ENCODE results near the gene PDPK1. TPM values are rescaled to one million over a fixed set of nuclear protein-coding genes. Genes with fewer than 3 reads are reported as not detected.
"Not testable (repeated sequence)": the region's sequence is repeated elsewhere in the genome, so short reads cannot be mapped to it uniquely, and the experiment has no call there.

Gene PDPK1
- total RNA-seq, 1 experiment from 2014 or later: 31.6 TPM

DNA sequence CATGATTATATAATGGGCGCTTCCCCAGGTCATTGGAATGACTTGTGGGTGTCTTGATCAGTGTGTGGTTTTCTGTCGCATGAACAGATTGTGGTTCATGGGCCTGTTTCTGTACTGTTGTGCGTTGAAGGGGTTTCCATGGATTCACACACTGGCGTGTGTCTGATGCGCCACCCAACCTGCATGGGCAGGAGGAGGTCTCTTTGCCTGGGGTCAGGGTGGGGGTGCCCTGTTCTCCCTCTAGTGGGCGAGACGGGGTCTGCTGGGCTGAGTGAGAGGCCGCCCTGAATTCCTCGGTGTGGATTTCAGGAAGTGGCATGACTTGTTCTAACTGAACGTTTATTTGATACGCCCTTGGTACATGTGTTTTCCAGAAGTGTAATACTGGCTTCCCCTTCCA, 42.3 kb downstream of the PDPK1 start:
- POLR2A ChIA-PET (ENCODE audit: low non-redundant PET); CTCF ChIA-PET; H3K4me3 ChIP-seq (ENCODE audit: low read depth, low read length, poor library complexity, severe bottlenecking); BruUV-seq (replicated peaks); H3K27ac ChIP-seq (ENCODE audit: low read depth, low read length, poor library complexity, severe bottlenecking); intact Hi-C loops (cut with micrococcal nuclease; ENCODE audit: unreplicated experiment); H3K27me3 ChIP-seq (replicated peaks; ENCODE audit: insufficient read depth, low read depth, low read length, poor library complexity); H3K36me3 ChIP-seq (ENCODE audit: insufficient read depth, low read length, poor library complexity, severe bottlenecking); H3K4me1 ChIP-seq (ENCODE audit: insufficient read depth, low read length, poor library complexity, severe bottlenecking); H3K9me3 ChIP-seq (ENCODE audit: low read depth, low read length, poor library complexity, severe bottlenecking): not testable (repeated sequence)
- peak; percentile 20 for DNase-seq (ENCODE audit: low spot score)

DNA sequence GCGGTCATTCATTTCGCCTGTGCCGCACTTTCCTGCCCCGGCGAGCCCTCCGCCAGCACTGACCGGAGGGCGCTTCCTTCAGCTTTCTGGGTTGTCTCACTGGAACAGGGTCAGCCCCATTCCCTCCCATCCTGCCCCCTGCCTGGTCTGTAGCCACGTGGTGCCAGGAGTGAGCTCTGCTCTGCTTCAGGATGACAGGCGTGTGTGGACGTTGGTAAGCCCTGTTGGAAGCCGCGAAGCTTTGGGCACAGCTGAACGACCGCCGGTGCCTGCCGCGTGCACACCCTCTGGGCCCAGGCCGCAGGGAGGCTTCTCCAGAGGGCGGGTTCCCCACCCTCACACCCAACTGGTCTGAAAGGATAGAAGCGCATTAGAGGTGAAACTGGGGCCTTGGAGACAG, 43.0 kb downstream of the PDPK1 start:
- BruUV-seq (replicated peaks): not testable (repeated sequence)

DNA sequence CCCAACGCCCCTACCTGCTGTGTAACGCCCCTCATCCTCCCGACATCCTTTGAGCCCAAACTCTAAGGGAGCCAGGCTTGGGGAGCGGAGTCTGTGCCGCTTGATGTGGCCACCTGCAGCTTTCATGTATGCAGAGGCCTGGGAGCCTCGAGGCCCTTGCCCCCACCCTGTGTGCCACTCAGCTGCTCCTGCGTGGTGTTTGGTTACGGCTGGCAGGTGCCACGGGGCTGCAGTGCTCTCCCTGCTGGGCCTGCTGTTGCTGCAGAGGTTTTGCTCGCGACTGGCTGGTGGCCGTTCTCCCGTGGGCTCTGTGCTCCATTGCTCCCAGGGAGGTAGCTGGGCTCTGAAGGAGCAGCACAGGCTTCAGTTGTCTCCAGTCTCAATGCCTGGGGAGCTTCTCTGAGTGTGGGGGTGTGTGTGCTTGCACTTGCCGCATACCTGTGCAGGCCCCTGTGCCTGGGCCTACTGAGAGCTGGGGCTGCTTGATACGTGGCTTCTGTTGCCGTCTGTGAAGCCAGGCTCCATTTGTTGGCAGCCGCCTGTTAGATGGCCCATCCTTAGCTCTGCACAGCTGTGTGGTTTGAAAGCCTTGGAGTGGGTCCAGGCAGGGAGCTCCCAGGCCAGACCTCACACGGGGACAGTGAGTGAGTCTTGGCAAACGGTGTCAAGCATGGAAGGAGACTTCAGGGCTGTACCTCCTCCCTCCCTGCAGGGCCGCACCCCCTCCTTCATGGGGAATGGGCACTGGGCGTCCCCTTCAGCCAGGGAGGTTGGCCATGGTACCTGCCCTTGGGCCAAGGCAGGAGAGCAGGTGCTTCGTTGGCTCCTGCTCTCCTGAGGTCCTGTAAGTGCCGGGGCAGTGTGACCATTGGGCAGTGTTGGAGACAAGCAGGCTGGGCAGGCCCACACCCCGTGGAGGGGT, 47.2 kb downstream of the PDPK1 start:
- ChIA-PET CTCF (no interaction called here), POLR2A (ENCODE audit: low non-redundant PET) (no interaction called here)
- DNase-seq (ENCODE audit: low spot score): no peak
- no peak overlapping the region for H3K27ac ChIP-seq (ENCODE audit: low read depth, low read length, poor library complexity, severe bottlenecking)
- BruUV-seq (replicated peaks): no TSS peak
- intact Hi-C loops (cut with micrococcal nuclease; ENCODE audit: unreplicated experiment): no loop called here
- no peaks in the 10 kb centered on the region for H3K27me3 ChIP-seq (replicated peaks; ENCODE audit: insufficient read depth, low read depth, low read length, poor library complexity)
- TF ChIP-seq EZH2 (IDR thresholded peaks at IDR 0.05; ENCODE audit: borderline replicate concordance, low read depth, low read length, poor library complexity, severe bottlenecking): no peak
- TF ChIP-seq, protein P1, sequence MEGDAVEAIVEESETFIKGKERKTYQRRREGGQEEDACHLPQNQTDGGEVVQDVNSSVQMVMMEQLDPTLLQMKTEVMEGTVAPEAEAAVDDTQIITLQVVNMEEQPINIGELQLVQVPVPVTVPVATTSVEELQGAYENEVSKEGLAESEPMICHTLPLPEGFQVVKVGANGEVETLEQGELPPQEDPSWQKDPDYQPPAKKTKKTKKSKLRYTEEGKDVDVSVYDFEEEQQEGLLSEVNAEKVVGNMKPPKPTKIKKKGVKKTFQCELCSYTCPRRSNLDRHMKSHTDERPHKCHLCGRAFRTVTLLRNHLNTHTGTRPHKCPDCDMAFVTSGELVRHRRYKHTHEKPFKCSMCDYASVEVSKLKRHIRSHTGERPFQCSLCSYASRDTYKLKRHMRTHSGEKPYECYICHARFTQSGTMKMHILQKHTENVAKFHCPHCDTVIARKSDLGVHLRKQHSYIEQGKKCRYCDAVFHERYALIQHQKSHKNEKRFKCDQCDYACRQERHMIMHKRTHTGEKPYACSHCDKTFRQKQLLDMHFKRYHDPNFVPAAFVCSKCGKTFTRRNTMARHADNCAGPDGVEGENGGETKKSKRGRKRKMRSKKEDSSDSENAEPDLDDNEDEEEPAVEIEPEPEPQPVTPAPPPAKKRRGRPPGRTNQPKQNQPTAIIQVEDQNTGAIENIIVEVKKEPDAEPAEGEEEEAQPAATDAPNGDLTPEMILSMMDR (conservative IDR thresholded peaks at IDR 0.05; ENCODE audit: low read depth, low read length): no peak
- no peaks in the 10 kb centered on the region for H3K9me3 ChIP-seq (ENCODE audit: low read depth, low read length, poor library complexity, severe bottlenecking)
- H3K4me1 ChIP-seq (ENCODE audit: insufficient read depth, low read length, poor library complexity, severe bottlenecking): no peaks in the 10 kb centered on the region
- no peak overlapping the region for H3K4me3 ChIP-seq (ENCODE audit: low read depth, low read length, poor library complexity, severe bottlenecking)
- H3K36me3 ChIP-seq (ENCODE audit: insufficient read depth, low read length, poor library complexity, severe bottlenecking): peaks cover 6% of the 10 kb centered on the region

More for the DNA sequence above, 43.0 kb downstream of the PDPK1 start:
- H3K9me3 ChIP-seq (ENCODE audit: low read depth, low read length, poor library complexity, severe bottlenecking); DNase-seq (ENCODE audit: low spot score); H3K4me3 ChIP-seq (ENCODE audit: low read depth, low read length, poor library complexity, severe bottlenecking); H3K4me1 ChIP-seq (ENCODE audit: insufficient read depth, low read length, poor library complexity, severe bottlenecking); CTCF ChIA-PET; intact Hi-C loops (cut with micrococcal nuclease; ENCODE audit: unreplicated experiment); H3K27me3 ChIP-seq (replicated peaks; ENCODE audit: insufficient read depth, low read depth, low read length, poor library complexity); H3K27ac ChIP-seq (ENCODE audit: low read depth, low read length, poor library complexity, severe bottlenecking); H3K36me3 ChIP-seq (ENCODE audit: insufficient read depth, low read length, poor library complexity, severe bottlenecking); POLR2A ChIA-PET (ENCODE audit: low non-redundant PET): not testable (repeated sequence)

DNA sequence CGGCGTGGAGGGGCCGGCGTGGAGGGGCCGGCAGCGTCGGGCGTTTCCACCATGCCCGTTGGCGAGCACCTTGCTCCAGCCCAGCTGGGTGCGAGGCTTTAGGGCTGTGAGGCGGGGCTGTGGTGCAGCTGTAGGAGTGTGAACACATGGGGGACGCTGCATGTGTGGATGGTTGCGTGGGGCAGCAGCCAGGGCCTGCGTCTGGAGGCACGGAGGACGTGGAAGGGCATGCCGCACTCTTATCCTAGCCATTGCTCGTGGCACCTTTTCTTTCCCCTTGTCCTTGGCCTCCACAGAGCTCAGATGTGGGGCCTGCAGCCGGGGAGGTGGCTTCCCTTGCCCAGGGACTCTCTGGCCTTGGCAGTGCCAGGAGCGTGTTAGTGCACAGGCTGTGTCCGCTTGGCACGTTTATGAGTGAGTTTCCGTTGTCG, 47.8 kb downstream of the PDPK1 start:
- Histone ChIP-seq H3K27me3 (replicated peaks; ENCODE audit: insufficient read depth, low read depth, low read length, poor library complexity) (no peaks in the 10 kb centered on the region), H3K27ac (ENCODE audit: low read depth, low read length, poor library complexity, severe bottlenecking) (no peak overlapping the region), H3K4me3 (ENCODE audit: low read depth, low read length, poor library complexity, severe bottlenecking) (no peak overlapping the region), H3K4me1 (ENCODE audit: insufficient read depth, low read length, poor library complexity, severe bottlenecking) (no peaks in the 10 kb centered on the region), H3K36me3 (ENCODE audit: insufficient read depth, low read length, poor library complexity, severe bottlenecking) (peaks cover 6% of the 10 kb centered on the region), H3K9me3 (ENCODE audit: low read depth, low read length, poor library complexity, severe bottlenecking) (no peaks in the 10 kb centered on the region)
- intact Hi-C loops (cut with micrococcal nuclease; ENCODE audit: unreplicated experiment): no loop called here
- POLR2A ChIA-PET (ENCODE audit: low non-redundant PET): no interaction called here
- CTCF ChIA-PET: no interaction called here
- BruUV-seq (replicated peaks): no TSS peak
- DNase-seq (ENCODE audit: low spot score): no peak
- TF ChIP-seq, protein P1 (conservative IDR thresholded peaks at IDR 0.05; ENCODE audit: low read depth, low read length): no peak
- no peak for TF ChIP-seq EZH2 (IDR thresholded peaks at IDR 0.05; ENCODE audit: borderline replicate concordance, low read depth, low read length, poor library complexity, severe bottlenecking)
